ENCODE results near the gene PILRA. TPM values are rescaled to one million over a fixed set of nuclear protein-coding genes. Genes with fewer than 3 reads are reported as not detected.
"Not testable (repeated sequence)": the region's sequence is repeated elsewhere in the genome, so short reads cannot be mapped to it uniquely, and the experiment has no call there.

PILRA gene
- total and polyA plus RNA-seq, 9 donors: 1.5 to 25.9 (median 4.8) TPM

DNA sequence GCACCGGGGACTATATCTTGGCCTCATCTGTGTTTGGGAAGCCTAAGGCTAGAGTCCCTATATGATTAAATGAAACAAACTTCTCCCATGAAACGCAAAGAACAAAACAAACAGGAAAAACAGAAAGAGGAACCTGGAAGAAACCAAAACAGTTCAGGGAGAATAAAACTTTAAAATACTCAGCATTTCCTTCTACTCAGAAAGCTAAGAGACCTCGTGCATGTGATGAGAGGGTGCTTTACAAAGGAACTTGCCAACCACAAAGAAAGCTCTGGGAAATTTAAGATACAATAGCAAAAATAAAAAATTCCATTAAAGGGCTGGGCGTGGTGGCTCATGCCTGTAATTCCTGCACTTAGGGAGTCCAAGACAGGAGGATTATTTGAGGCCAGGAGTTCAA is 6.9 kb downstream of the PILRA start:
- Histone ChIP-seq H3K4me3 (no peak overlapping the region), H3K4me1 (ENCODE audit: insufficient read depth) (peaks cover 1% of the 10 kb centered on the region), H3K27me3 (no peaks in the 10 kb centered on the region), H3K36me3 (no peaks in the 10 kb centered on the region), H3K9me3 (no peaks in the 10 kb centered on the region), H3K27ac (no peak overlapping the region)
- TF ChIP-seq, protein P1, sequence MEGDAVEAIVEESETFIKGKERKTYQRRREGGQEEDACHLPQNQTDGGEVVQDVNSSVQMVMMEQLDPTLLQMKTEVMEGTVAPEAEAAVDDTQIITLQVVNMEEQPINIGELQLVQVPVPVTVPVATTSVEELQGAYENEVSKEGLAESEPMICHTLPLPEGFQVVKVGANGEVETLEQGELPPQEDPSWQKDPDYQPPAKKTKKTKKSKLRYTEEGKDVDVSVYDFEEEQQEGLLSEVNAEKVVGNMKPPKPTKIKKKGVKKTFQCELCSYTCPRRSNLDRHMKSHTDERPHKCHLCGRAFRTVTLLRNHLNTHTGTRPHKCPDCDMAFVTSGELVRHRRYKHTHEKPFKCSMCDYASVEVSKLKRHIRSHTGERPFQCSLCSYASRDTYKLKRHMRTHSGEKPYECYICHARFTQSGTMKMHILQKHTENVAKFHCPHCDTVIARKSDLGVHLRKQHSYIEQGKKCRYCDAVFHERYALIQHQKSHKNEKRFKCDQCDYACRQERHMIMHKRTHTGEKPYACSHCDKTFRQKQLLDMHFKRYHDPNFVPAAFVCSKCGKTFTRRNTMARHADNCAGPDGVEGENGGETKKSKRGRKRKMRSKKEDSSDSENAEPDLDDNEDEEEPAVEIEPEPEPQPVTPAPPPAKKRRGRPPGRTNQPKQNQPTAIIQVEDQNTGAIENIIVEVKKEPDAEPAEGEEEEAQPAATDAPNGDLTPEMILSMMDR (IDR thresholded peaks at IDR 0.05): no peak
- TF ChIP-seq POLR2A (IDR thresholded peaks at IDR 0.05) (no peak), EP300 (IDR thresholded peaks at IDR 0.05) (no peak)
- intact Hi-C loops (cut with DNase I): no loop called here
- WGBS, 3 donors: 63 to 67% (median 63%) methylated on average over 4 of the region's 4 CpGs
- DNase-seq: no peak

DNA sequence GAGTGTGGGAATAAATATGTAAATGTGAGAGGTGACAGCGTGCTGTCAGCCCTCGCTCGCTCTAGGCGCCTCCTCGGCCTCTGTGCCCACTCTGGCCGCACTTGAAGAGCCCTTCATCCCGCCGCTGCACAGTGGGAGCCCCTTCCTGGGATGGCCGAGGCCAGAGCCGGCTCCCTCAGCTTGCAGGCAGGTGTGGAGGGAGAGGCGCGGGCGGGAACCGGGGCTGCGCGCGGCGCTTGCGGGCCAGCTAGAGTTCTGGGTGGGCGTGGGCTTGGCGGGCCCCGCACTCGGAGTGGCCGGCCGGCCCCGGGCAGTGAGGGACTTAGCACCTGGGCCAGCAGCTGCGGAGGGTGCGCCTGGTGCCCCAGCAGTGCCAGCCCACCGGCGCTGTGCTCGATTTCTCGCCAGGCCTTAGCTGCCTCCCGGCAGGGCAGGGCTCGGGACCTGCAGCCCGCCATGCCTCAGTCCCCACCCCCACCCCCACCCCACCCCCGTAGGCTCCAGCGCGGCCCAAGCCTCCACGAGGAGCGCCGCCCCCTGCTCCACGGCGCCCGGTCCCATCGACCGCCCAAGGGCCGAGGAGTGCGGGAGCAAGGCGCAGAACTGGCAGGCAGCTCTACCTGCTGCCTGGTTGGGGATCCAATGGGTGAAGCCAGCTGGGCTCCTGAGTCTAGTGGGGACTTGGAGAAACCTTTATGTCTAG is 8.4 kb downstream of the PILRA start:
- H3K4me3 ChIP-seq; intact Hi-C loops (cut with DNase I): not testable (repeated sequence)

DNA sequence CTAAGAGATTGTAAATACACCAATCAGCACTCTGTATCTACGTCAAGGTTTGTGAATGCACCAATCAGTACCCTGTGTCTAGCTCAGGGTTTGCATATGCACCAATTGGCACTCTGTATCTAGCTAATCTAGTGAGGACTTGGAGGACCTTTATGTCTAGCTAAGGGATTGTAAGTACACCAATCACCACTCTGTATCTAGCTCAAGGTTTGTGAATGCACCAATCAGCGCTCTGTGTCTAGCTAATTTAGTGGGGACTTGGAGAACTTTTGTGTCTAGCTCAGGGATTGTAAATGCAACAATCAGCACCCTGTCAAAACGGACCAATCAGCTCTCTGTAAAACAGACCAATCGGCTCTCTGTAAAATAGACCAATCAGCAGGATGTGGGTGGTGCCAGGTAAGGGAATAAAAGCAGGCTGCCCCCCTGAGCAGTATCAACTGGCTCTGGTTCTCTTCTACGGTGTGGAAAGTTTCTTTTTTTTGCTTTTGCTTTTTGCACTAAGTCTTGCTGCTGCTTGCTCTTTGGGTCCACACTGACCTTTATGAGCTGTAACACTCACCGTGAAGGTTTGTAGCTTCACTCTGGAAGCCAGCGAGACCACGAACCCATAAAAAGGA is 9.1 kb downstream of the PILRA start:
- H3K4me3 ChIP-seq; H3K27me3 ChIP-seq; H3K4me1 ChIP-seq (ENCODE audit: insufficient read depth); intact Hi-C loops (cut with DNase I); H3K9me3 ChIP-seq; DNase-seq; H3K27ac ChIP-seq; H3K36me3 ChIP-seq: not testable (repeated sequence)
- WGBS, 3 donors: 80 to 84% (median 83%) methylated on average over 8 of the region's 8 CpGs

More for the DNA sequence above, 8.4 kb downstream of the PILRA start:
- WGBS, 3 donors: 78 to 83% (median 79%) methylated on average over 32 to 49 of the region's 49 CpGs
- DNase-seq; H3K36me3 ChIP-seq; H3K27me3 ChIP-seq; H3K27ac ChIP-seq; H3K4me1 ChIP-seq (ENCODE audit: insufficient read depth); H3K9me3 ChIP-seq: not testable (repeated sequence)

DNA sequence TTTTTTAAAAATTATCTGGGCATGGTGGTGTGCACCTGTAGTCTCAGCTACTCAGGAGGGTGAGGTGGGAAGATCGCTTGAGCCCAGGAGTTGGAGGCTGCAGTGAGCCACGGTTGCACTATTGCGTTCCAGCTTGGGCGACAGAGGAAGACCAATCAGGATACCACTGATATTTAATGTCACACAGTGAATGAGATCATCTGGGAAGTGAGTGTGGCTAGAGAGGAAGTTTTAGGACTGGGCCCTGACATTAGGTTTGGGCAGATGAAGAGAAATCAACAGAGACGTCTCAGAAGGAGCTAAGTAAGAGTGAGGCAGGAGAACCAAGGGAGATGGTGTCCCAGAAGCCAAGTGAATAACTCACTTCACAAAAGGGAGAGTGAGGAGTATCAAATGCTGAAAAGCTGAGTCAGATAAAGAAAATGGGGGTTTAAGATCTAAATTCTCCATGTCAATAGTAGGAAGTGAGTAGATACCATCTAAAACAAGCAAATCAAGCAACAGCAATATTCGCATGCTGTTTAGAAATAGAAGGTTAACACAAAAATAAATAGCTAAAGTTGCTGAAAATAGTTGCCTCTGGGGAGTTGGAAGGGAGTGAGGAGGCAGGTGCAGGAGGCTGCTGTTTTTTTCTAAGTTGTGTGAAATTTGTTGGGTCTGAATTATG is 11.5 kb downstream of the PILRA start:
- intact Hi-C loops (cut with DNase I): no loop called here
- H3K36me3 ChIP-seq: no peaks in the 10 kb centered on the region
- H3K27me3 ChIP-seq: no peaks in the 10 kb centered on the region
- WGBS, 3 donors: 80 to 82% (median 80%) methylated on average over 6 of the region's 6 CpGs
- H3K4me1 ChIP-seq (ENCODE audit: insufficient read depth): no peaks in the 10 kb centered on the region
- H3K4me3 ChIP-seq: no peak overlapping the region
- TF ChIP-seq EP300 (IDR thresholded peaks at IDR 0.05) (no peak), POLR2A (IDR thresholded peaks at IDR 0.05) (no peak)
- TF ChIP-seq, protein P1 (IDR thresholded peaks at IDR 0.05): no peak
- H3K27ac ChIP-seq: no peak overlapping the region
- no peak for DNase-seq
- no peaks in the 10 kb centered on the region for H3K9me3 ChIP-seq

DNA sequence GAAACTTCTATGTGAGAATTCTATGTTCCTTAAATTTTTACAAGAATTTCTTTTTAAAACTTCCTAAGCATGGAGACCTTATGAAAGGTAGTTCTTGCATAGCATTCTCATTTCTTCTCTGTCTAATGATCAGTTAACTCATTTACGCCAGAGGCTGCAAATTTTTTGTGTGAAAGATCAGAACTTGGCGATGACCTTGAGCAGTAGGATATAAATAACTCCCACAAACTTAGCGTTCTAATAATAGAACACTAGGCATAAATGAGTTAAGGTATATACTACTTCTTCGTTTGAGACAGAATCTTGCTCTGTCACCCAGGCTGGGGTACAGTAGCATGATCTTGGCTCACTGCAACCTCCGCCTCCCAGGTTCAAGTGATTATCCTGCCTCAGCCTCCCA is 13.7 kb downstream of the PILRA start:
- WGBS, 3 donors: 24 to 26% (median 24%) methylated on average over 5 of the region's 5 CpGs
- Histone ChIP-seq H3K27ac (no peak overlapping the region), H3K27me3 (no peaks in the 10 kb centered on the region), H3K4me3 (no peak overlapping the region), H3K36me3 (no peaks in the 10 kb centered on the region), H3K9me3 (no peaks in the 10 kb centered on the region), H3K4me1 (ENCODE audit: insufficient read depth) (no peaks in the 10 kb centered on the region)
- intact Hi-C loops (cut with DNase I): no loop called here
- TF ChIP-seq, protein P1 (IDR thresholded peaks at IDR 0.05): no peak
- TF ChIP-seq EP300 (IDR thresholded peaks at IDR 0.05): no peak
- no peak for TF ChIP-seq POLR2A (IDR thresholded peaks at IDR 0.05)
- DNase-seq: no peak
